Measurements from ENCODE around the gene ATXN3L.

DNA sequence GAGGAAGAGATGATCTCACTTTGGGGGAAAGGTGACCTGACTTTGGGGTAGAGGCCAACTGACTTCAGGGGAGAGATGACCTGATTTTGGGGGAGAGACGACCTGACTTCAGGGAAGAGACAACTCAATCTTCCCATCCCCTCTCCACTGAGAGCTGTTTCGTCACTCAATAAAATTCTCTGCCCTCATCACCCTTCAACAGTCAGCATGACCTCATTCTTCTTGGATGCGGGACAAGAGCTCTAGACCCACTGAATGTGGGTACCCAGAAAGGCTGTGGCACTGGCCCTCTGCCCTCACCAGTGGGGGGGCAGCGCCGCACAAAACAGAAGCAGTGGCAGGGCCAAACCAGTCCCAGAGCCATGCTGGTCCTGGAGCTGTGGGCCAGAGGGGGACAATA is 34.6 kb downstream of the ATXN3L start:
- TF ChIP-seq, protein P1, sequence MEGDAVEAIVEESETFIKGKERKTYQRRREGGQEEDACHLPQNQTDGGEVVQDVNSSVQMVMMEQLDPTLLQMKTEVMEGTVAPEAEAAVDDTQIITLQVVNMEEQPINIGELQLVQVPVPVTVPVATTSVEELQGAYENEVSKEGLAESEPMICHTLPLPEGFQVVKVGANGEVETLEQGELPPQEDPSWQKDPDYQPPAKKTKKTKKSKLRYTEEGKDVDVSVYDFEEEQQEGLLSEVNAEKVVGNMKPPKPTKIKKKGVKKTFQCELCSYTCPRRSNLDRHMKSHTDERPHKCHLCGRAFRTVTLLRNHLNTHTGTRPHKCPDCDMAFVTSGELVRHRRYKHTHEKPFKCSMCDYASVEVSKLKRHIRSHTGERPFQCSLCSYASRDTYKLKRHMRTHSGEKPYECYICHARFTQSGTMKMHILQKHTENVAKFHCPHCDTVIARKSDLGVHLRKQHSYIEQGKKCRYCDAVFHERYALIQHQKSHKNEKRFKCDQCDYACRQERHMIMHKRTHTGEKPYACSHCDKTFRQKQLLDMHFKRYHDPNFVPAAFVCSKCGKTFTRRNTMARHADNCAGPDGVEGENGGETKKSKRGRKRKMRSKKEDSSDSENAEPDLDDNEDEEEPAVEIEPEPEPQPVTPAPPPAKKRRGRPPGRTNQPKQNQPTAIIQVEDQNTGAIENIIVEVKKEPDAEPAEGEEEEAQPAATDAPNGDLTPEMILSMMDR (IDR thresholded peaks at IDR 0.05): no peak
- TF ChIP-seq POLR2A (IDR thresholded peaks at IDR 0.05): no peak
- TF ChIP-seq POLR2AphosphoS5 (IDR thresholded peaks at IDR 0.05): no peak
